Measurements from ENCODE around the gene MAFG. TPM values are rescaled to one million over a fixed set of nuclear protein-coding genes. Genes with fewer than 3 reads are reported as not detected.
A peak's percentile ranks its signal among the peaks of the same experiment; 100 is the strongest.

The MAFG gene
- total and polyA plus RNA-seq, 2 of the 13 experiments (the other 11 are each of a cell fraction or from before 2014, with no cell fraction given): 14.5 to 20.0 TPM

DNA sequence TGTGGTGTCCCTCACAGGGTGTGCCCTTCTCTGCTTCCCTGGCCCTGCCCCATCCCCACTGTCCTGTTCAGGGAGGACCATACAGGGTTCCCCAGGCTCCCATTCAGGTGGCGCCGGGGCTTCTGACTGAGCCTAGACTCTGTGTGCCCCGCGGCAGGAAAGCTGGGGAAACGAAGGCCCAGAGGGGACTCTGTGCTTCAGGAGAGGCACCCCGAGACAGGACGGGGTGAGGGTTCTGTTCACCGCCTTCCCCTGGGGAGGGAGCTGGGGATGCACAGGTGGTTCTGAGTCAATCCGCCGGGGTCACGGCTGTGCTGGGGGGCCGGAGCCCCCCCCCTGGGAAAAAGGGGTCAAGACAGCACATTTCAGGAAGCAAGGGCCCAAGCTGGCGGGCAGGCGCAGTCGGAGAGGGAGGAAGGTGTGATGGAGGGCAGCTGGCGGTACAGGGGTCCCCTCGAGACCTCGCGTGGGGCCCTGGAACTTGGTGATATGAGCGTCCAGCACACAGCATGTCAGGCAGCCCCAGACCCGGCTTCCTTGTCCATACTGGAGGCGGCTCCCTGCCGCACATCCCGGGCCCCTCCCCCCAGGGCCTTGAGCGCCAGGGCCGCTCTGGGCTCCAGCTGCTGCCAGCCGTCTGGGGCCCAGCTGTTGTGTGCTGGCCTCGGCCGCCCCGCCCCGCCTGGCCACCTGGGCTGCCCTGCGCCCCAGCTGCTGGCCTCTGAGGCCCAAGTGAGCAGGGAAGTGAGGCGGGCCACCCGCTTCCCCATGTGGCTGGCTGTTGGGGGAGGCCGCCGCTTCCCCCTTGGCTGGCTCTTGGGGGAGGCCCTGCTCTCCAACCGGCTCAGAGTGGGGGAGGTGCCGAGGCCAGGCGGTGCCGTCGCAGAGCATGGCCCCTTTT, 39.1 kb upstream of the MAFG start (continued):
- TF ChIP-seq, protein P1, sequence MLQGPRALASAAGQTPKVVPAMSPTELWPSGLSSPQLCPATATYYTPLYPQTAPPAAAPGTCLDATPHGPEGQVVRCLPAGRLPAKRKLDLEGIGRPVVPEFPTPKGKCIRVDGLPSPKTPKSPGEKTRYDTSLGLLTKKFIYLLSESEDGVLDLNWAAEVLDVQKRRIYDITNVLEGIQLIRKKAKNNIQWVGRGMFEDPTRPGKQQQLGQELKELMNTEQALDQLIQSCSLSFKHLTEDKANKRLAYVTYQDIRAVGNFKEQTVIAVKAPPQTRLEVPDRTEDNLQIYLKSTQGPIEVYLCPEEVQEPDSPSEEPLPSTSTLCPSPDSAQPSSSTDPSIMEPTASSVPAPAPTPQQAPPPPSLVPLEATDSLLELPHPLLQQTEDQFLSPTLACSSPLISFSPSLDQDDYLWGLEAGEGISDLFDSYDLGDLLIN (CRISPR knock-in tag; IDR thresholded peaks at IDR 0.05; ENCODE audit: borderline replicate concordance): peak; percentile 62
- TF ChIP-seq ZIK1 (CRISPR knock-in tag; IDR thresholded peaks at IDR 0.05; ENCODE audit: borderline replicate concordance, low read depth) (peak; percentile 74), XBP1 (CRISPR knock-in tag; IDR thresholded peaks at IDR 0.05) (no peak), KDM3A (CRISPR knock-in tag; IDR thresholded peaks at IDR 0.05; ENCODE audit: low read depth) (peak; percentile 90; the same call in 1 of the 2 replicates), ZNF619 (CRISPR knock-in tag; IDR thresholded peaks at IDR 0.05) (peak; percentile 59), SPEN (CRISPR knock-in tag; IDR thresholded peaks at IDR 0.05; ENCODE audit: low read depth) (peak; percentile 94), ZNF205 (CRISPR knock-in tag; IDR thresholded peaks at IDR 0.05) (peak; percentile 97), TBP (CRISPR knock-in tag; IDR thresholded peaks at IDR 0.05) (no peak), ZSCAN21 (CRISPR knock-in tag; IDR thresholded peaks at IDR 0.05; ENCODE audit: borderline replicate concordance) (peak; percentile 95), ARID2 (CRISPR knock-in tag; IDR thresholded peaks at IDR 0.05; ENCODE audit: borderline replicate concordance) (no peak), ZFY (CRISPR knock-in tag; IDR thresholded peaks at IDR 0.05) (peak; percentile 91), NKX3-1 (CRISPR knock-in tag; IDR thresholded peaks at IDR 0.05) (no peak), RFX1 (IDR thresholded peaks at IDR 0.05) (no peak), ZNF605 (CRISPR knock-in tag; IDR thresholded peaks at IDR 0.05) (no peak), ZNF83 (CRISPR knock-in tag; IDR thresholded peaks at IDR 0.05; ENCODE audit: borderline replicate concordance) (peak; percentile 87; the same call in 1 of the 2 replicates), ZFP36L1 (CRISPR knock-in tag; IDR thresholded peaks at IDR 0.05) (no peak), RBM39 (IDR thresholded peaks at IDR 0.05; ENCODE audit: low read depth, low read length, poor library complexity, severe bottlenecking) (peak; percentile 81), PATZ1 (CRISPR knock-in tag; IDR thresholded peaks at IDR 0.05) (peak; percentile 97), MIER2 (CRISPR knock-in tag; IDR thresholded peaks at IDR 0.05) (peak; percentile 35; the same call in 1 of the 2 replicates), GMEB1 (CRISPR knock-in tag; IDR thresholded peaks at IDR 0.05; ENCODE audit: borderline replicate concordance) (peak; percentile 66; the same call in 1 of the 2 replicates)
- TF ChIP-seq, protein P2, sequence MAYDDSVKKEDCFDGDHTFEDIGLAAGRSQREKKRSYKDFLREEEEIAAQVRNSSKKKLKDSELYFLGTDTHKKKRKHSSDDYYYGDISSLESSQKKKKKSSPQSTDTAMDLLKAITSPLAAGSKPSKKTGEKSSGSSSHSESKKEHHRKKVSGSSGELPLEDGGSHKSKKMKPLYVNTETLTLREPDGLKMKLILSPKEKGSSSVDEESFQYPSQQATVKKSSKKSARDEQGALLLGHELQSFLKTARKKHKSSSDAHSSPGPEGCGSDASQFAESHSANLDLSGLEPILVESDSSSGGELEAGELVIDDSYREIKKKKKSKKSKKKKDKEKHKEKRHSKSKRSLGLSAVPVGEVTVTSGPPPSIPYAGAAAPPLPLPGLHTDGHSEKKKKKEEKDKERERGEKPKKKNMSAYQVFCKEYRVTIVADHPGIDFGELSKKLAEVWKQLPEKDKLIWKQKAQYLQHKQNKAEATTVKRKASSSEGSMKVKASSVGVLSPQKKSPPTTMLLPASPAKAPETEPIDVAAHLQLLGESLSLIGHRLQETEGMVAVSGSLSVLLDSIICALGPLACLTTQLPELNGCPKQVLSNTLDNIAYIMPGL (CRISPR knock-in tag; IDR thresholded peaks at IDR 0.05; ENCODE audit: borderline replicate concordance in 1 of 2, low read depth in 1 of 2): peak; percentile 66 to 74; a peak in 2 of 4 replicates

Measured in HepG2 (cell line).